Measurements from ENCODE around the gene TRPM6. TPM values are rescaled to one million over a fixed set of nuclear protein-coding genes. Genes with fewer than 3 reads are reported as not detected.
A peak's percentile ranks its signal among the peaks of the same experiment; 100 is the strongest.

The TRPM6 gene
- total RNA-seq, result 1 to 10 TPM in 2 of 3 donors, under 1 TPM in 1; 0.80 to 1.3 (median 1.2) TPM

GRCh38 chr9:74887041-74887980, at the start of gene TRPM6:
Gene TRPM6, minus strand, starts transcription at chr9:74887921. Its CDS starts 65 bp downstream, at chr9:74887856.
- H3K4me3 ChIP-seq, result peak within 1 kb of the TSS; percentile 45 to 79 (median 69)
- H3K4me1 ChIP-seq, result no peaks in the 10 kb centered on the region
- H3K27me3 ChIP-seq, result no peaks in the 10 kb centered on the region
- no peaks in the 10 kb centered on the region for H3K9me3 ChIP-seq
- H3K36me3 ChIP-seq, result no peaks in the 10 kb centered on the region
- peak; percentile 72 to 76 for DNase-seq (ENCODE audit: low spot score in 2 of 2)
- TF ChIP-seq POLR2AphosphoS5 (IDR thresholded peaks at IDR 0.05) (peak in 1 of 3 donors; percentile 66), POLR2A (IDR thresholded peaks at IDR 0.05) (no peak)
- H3K27ac ChIP-seq, result peak within 1 kb of the TSS; percentile 75 to 87
- intact Hi-C loops (cut with DNase I; ENCODE audit: low total_unique reads), result no loop called here

- Histone ChIP-seq H3K9me3 (peaks cover 0 to 4% of the 10 kb centered on the region in 2 donors), H3K4me3 (no peak overlapping the region), H3K27ac (no peak overlapping the region), H3K4me1 (no peaks in the 10 kb centered on the region), H3K36me3 (no peaks in the 10 kb centered on the region), H3K27me3 (no peaks in the 10 kb centered on the region)
- intact Hi-C loops (cut with DNase I; ENCODE audit: low total_unique reads), result no loop called here
- no peak for TF ChIP-seq POLR2AphosphoS5 (IDR thresholded peaks at IDR 0.05)
- no peak for TF ChIP-seq CTCF (IDR thresholded peaks at IDR 0.05)
- TF ChIP-seq POLR2A (IDR thresholded peaks at IDR 0.05), result no peak
- DNase-seq (ENCODE audit: low spot score in 2 of 2), result no peak
These were observed 47.3 kb upstream of the TRPM6 start for GRCh38 chr9:74935008-74935407.

GRCh38 chr9:74921737-74922136, 34.0 kb upstream of the TRPM6 start:
- TF ChIP-seq POLR2AphosphoS5 (IDR thresholded peaks at IDR 0.05) (no peak), POLR2A (IDR thresholded peaks at IDR 0.05) (no peak), CTCF (IDR thresholded peaks at IDR 0.05) (no peak)
- no peaks in the 10 kb centered on the region for H3K36me3 ChIP-seq
- no peak overlapping the region for H3K27ac ChIP-seq
- no peak for DNase-seq (ENCODE audit: low spot score in 2 of 2)
- no peaks in the 10 kb centered on the region for H3K9me3 ChIP-seq
- H3K27me3 ChIP-seq, result no peaks in the 10 kb centered on the region
- H3K4me1 ChIP-seq, result no peaks in the 10 kb centered on the region
- H3K4me3 ChIP-seq, result no peak overlapping the region
- intact Hi-C loops (cut with DNase I; ENCODE audit: low total_unique reads), result no loop called here

- TF ChIP-seq POLR2A (IDR thresholded peaks at IDR 0.05) (no peak), CTCF (IDR thresholded peaks at IDR 0.05) (no peak), POLR2AphosphoS5 (IDR thresholded peaks at IDR 0.05) (no peak)
- intact Hi-C loops (cut with DNase I; ENCODE audit: low total_unique reads), result no loop called here
- DNase-seq (ENCODE audit: low spot score in 2 of 2), result no peak
These were observed 33.4 kb upstream of the TRPM6 start for GRCh38 chr9:74920944-74921626.

GRCh38 chr9:74910036-74910435, 22.3 kb upstream of the TRPM6 start:
- Histone ChIP-seq H3K27me3 (no peaks in the 10 kb centered on the region), H3K4me3 (no peak overlapping the region), H3K4me1 (no peaks in the 10 kb centered on the region), H3K36me3 (no peaks in the 10 kb centered on the region), H3K27ac (no peak overlapping the region), H3K9me3 (peaks cover 0 to 6% of the 10 kb centered on the region in 2 donors)
- DNase-seq (ENCODE audit: low spot score in 2 of 2), result no peak
- TF ChIP-seq POLR2AphosphoS5 (IDR thresholded peaks at IDR 0.05), result no peak
- TF ChIP-seq POLR2A (IDR thresholded peaks at IDR 0.05), result no peak
- intact Hi-C loops (cut with DNase I; ENCODE audit: low total_unique reads), result no loop called here

More at GRCh38 chr9:74920944-74921626, 33.4 kb upstream of the TRPM6 start:
- H3K9me3 ChIP-seq, result no peaks in the 10 kb centered on the region
- H3K4me3 ChIP-seq, result no peak overlapping the region
- H3K27ac ChIP-seq, result no peak overlapping the region
- no peaks in the 10 kb centered on the region for H3K27me3 ChIP-seq
- no peaks in the 10 kb centered on the region for H3K36me3 ChIP-seq
- no peaks in the 10 kb centered on the region for H3K4me1 ChIP-seq

Measured in breast epithelium (tissue), 4 donors.